Natural killer cell (primary cell): ENCODE measurements around the gene ENOX2. TPM values are rescaled to one million over a fixed set of nuclear protein-coding genes. Genes with fewer than 3 reads are reported as not detected.

ENCODE experiments used
- ATAC-seq, 3 donors: fragments of 150-1000 bp in 2 of 3; fragments of 200-7000 bp in 1 of 3; cut with Tn5 transposase; 1 replicate in 1 of 3; 2 replicates in 2 of 3; pipeline ENCODE4 v1.10.0; 2021; ENCODE audit warnings: mild to moderate bottlenecking in 2 of 3, moderate library complexity in 2 of 3
- DNase-seq, 2 donors: peaks; one replicate each; pipeline versions ENCODE4 v3.0.0 to v3.0.0-alpha.2; 2013 to 2021; ENCODE audit warnings: mixed read lengths in 1 of 2
- H3K27ac ChIP-seq: one replicate; pipeline ENCODE4 v1.5.1; 2013; ENCODE audit warnings: mild to moderate bottlenecking, low read length
- H3K27me3 ChIP-seq: one replicate; pipeline ENCODE4 v1.6.1; 2013; ENCODE audit warnings: low read length; ENCODE audit not compliant: control insufficient read depth, insufficient read depth
- H3K36me3 ChIP-seq: one replicate; pipeline ENCODE4 v1.6.1; 2013; ENCODE audit warnings: low read length; ENCODE audit not compliant: control insufficient read depth, insufficient read depth
- H3K4me1 ChIP-seq: one replicate; pipeline ENCODE4 v1.6.1; 2013; ENCODE audit warnings: low read length; ENCODE audit not compliant: control insufficient read depth, insufficient read depth
- H3K4me3 ChIP-seq: one replicate; pipeline ENCODE4 v1.5.1; 2013; ENCODE audit warnings: low read length
- H3K9me3 ChIP-seq: one replicate; pipeline ENCODE4 v1.6.1; 2013; ENCODE audit warnings: low read length; ENCODE audit not compliant: control insufficient read depth, insufficient read depth
- H3K27ac Mint-ChIP-seq, 2 donors: one replicate each; pipeline ENCODE4 v1.8.0; 2022; ENCODE audit warnings: mild to moderate bottlenecking in 2 of 2, mixed read lengths in 2 of 2, moderate library complexity in 1 of 2
- H3K27me3 Mint-ChIP-seq, 2 donors: one replicate each; pipeline ENCODE4 v1.8.0; 2022; ENCODE audit warnings: low read depth in 2 of 2, mixed read lengths in 2 of 2
- H3K36me3 Mint-ChIP-seq: one replicate; pipeline ENCODE4 v1.8.0; 2022; ENCODE audit warnings: mixed read lengths
- H3K4me1 Mint-ChIP-seq, 2 donors: one replicate each; pipeline ENCODE4 v1.8.0; 2022; ENCODE audit warnings: mixed read lengths in 2 of 2
- H3K4me3 Mint-ChIP-seq: one replicate; pipeline ENCODE4 v1.8.0; 2022; ENCODE audit warnings: mild to moderate bottlenecking, moderate library complexity, mixed read lengths
- H3K9me3 Mint-ChIP-seq, 2 donors: one replicate each; pipeline ENCODE4 v1.8.0; 2022; ENCODE audit warnings: mixed read lengths in 2 of 2
- CTCF ChIP-seq: fragments of 200-600 bp; IDR thresholded peaks from one replicate; pipeline ENCODE4 v1.8.0; 2022; ENCODE audit warnings: antibody characterized with exemption
- WGBS: methylation state at CpG from one replicate; pipeline ENCODE4 v1.1.7; 2013; ENCODE audit warnings: missing lambda C conversion rate; ENCODE audit not compliant: insufficient coverage; 5-methylcytosine and 5-hydroxymethylcytosine counted together
- intact Hi-C: fragments of 100-400 bp; cut with micrococcal nuclease; formaldehyde crosslinking; loops from one replicate; pipeline ENCODE4 v1.14.2; 2022
- total RNA-seq, 4 donors: library from RNA; stranded (reverse); fragments of 120-200 nt in 1 of 4; gene quantifications; one replicate each; pipeline versions ENCODE4 v1.2.3 to v1.2.4, GENCODE V29; 2013 to 2022

The ENOX2 gene
- total RNA-seq, 3 donors from 2014 or later (not counting 1 experiment from before 2014, with no cell fraction given) = 9.3 to 14.7 (median 13.3) TPM

- Mint-ChIP-seq H3K4me1 (peaks cover 6 to 29% of the 10 kb centered on the region in 2 donors), H3K36me3 (no peaks in the 10 kb centered on the region), H3K27ac (no peak overlapping the region), H3K27me3 (no peaks in the 10 kb centered on the region), H3K4me3 (no peak overlapping the region), H3K9me3 (no peaks in the 10 kb centered on the region)
- Histone ChIP-seq H3K9me3 (no peaks in the 10 kb centered on the region), H3K4me3 (no peak overlapping the region), H3K4me1 (no peaks in the 10 kb centered on the region), H3K36me3 (no peaks in the 10 kb centered on the region), H3K27ac (no peak overlapping the region), H3K27me3 (no peaks in the 10 kb centered on the region)
- DNase-seq (no peak), ATAC-seq (no peak)
- WGBS = 89% methylated on average over 1 of the region's 1 CpG
- intact Hi-C loops = no loop called here
- TF ChIP-seq CTCF = no peak
These were observed 71.7 kb downstream of the ENOX2 start for GRCh38 chrX:130831347-130831722.

- no peak overlapping the region for H3K27ac ChIP-seq
- ATAC-seq (no peak), DNase-seq (no peak)
- Mint-ChIP-seq H3K9me3 (no peaks in the 10 kb centered on the region), H3K27ac (no peak overlapping the region), H3K27me3 (no peaks in the 10 kb centered on the region), H3K36me3 (no peaks in the 10 kb centered on the region), H3K4me1 (peaks cover 6 to 29% of the 10 kb centered on the region in 2 donors), H3K4me3 (no peak overlapping the region)
- H3K4me1 ChIP-seq = no peaks in the 10 kb centered on the region
- intact Hi-C loops = no loop called here
- 94% methylated on average over 3 of the region's 4 CpGs for WGBS
- H3K9me3 ChIP-seq = no peaks in the 10 kb centered on the region
- TF ChIP-seq CTCF = no peak
- no peaks in the 10 kb centered on the region for H3K36me3 ChIP-seq
- no peaks in the 10 kb centered on the region for H3K27me3 ChIP-seq
- H3K4me3 ChIP-seq = no peak overlapping the region
These were observed 72.2 kb downstream of the ENOX2 start for GRCh38 chrX:130830599-130831346.

- Mint-ChIP-seq H3K9me3 (no peaks in the 10 kb centered on the region), H3K27me3 (no peaks in the 10 kb centered on the region), H3K4me1 (peaks cover 6 to 29% of the 10 kb centered on the region in 2 donors), H3K4me3 (no peak overlapping the region), H3K36me3 (no peaks in the 10 kb centered on the region), H3K27ac (no peak overlapping the region)
- H3K9me3 ChIP-seq = no peaks in the 10 kb centered on the region
- no peaks in the 10 kb centered on the region for H3K4me1 ChIP-seq
- H3K27ac ChIP-seq = no peak overlapping the region
- no peaks in the 10 kb centered on the region for H3K27me3 ChIP-seq
- ATAC-seq = no peak
- no peaks in the 10 kb centered on the region for H3K36me3 ChIP-seq
- no peak overlapping the region for H3K4me3 ChIP-seq
- no peak for DNase-seq
- intact Hi-C loops = no loop called here
- no peak for TF ChIP-seq CTCF
- WGBS = 93% methylated on average over 2 of the region's 2 CpGs
These were observed 73.2 kb downstream of the ENOX2 start for GRCh38 chrX:130829526-130830515.
